GM12875 (cell line): Measurements from ENCODE around the gene CCR2.
"Not testable (repeated sequence)": the region's sequence is repeated elsewhere in the genome, so short reads cannot be mapped to it uniquely, and the experiment has no call there.

Experiments used
- H3K4me3 ChIP-seq: one replicate; pipeline ENCODE4 v1.5.1; 2011; ENCODE audit warnings: low read depth, low read length, control low read depth
- CTCF ChIP-seq: IDR thresholded peaks from 2 replicates; pipeline ENCODE4 v1.5.1; 2011; ENCODE audit warnings: low read depth, mild to moderate bottlenecking, control low read depth, inconsistent platforms, low read length, moderate library complexity, borderline replicate concordance; ENCODE audit not compliant: insufficient read depth

CCR2 gene

GRCh38 chr3:46324036-46324435 is 29.9 kb upstream of the CCR2 start:
- no peak for TF ChIP-seq CTCF
- no peak overlapping the region for H3K4me3 ChIP-seq

GRCh38 chr3:46325645-46326300 is 28.1 kb upstream of the CCR2 start:
- H3K4me3 ChIP-seq, result no peak overlapping the region

GRCh38 chr3:46330676-46331075 is 23.2 kb upstream of the CCR2 start:
- not testable (repeated sequence) for H3K4me3 ChIP-seq

More at GRCh38 chr3:46325645-46326300, 28.1 kb upstream of the CCR2 start:
- TF ChIP-seq CTCF, result no peak

GRCh38 chr3:46334741-46335478 is 19.0 kb upstream of the CCR2 start:
- no peak overlapping the region for H3K4me3 ChIP-seq
- no peak for TF ChIP-seq CTCF

GRCh38 chr3:46335541-46335940 is 18.4 kb upstream of the CCR2 start:
- no peak for TF ChIP-seq CTCF
- no peak overlapping the region for H3K4me3 ChIP-seq

GRCh38 chr3:46337911-46338310 is 16.0 kb upstream of the CCR2 start:
- H3K4me3 ChIP-seq, result no peak overlapping the region
- TF ChIP-seq CTCF, result no peak

GRCh38 chr3:46338840-46339239 is 15.1 kb upstream of the CCR2 start:
- no peak for TF ChIP-seq CTCF
- no peak overlapping the region for H3K4me3 ChIP-seq
